ENCODE results near the gene TCHHL1. TPM values are rescaled to one million over a fixed set of nuclear protein-coding genes. Genes with fewer than 3 reads are reported as not detected.
A peak's percentile ranks its signal among the peaks of the same experiment; 100 is the strongest.

TCHHL1 gene
- total RNA-seq, 2 donors from 2014 or later, result not detected

DNA sequence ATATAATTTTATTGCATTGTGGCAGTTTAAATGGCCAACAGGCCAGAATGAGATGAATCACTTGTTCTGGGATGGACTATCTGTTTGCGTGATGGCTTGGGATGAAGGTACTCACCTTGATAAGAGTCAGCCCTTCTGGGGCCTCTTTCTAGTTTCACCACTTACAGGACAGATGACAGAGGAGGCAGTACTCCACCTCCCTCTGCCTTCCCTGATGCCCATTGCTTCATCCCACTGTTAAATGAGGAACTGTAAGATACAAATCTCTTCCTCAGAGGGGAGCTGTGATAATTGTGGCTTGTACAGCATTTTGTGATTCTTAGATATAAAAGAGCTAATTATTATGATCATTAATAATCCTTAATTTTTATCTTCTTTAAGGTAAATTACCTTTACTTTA, 30.1 kb upstream of the TCHHL1 start:
- H3K27ac ChIP-seq, result no peak overlapping the region
- H3K9me3 ChIP-seq, result no peaks in the 10 kb centered on the region
- no peaks in the 10 kb centered on the region for H3K36me3 ChIP-seq
- no peak for DNase-seq (ENCODE audit: low spot score)
- H3K4me3 ChIP-seq, result no peak overlapping the region
- TF ChIP-seq, protein P1, sequence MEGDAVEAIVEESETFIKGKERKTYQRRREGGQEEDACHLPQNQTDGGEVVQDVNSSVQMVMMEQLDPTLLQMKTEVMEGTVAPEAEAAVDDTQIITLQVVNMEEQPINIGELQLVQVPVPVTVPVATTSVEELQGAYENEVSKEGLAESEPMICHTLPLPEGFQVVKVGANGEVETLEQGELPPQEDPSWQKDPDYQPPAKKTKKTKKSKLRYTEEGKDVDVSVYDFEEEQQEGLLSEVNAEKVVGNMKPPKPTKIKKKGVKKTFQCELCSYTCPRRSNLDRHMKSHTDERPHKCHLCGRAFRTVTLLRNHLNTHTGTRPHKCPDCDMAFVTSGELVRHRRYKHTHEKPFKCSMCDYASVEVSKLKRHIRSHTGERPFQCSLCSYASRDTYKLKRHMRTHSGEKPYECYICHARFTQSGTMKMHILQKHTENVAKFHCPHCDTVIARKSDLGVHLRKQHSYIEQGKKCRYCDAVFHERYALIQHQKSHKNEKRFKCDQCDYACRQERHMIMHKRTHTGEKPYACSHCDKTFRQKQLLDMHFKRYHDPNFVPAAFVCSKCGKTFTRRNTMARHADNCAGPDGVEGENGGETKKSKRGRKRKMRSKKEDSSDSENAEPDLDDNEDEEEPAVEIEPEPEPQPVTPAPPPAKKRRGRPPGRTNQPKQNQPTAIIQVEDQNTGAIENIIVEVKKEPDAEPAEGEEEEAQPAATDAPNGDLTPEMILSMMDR (IDR thresholded peaks at IDR 0.05), result no peak
- peaks cover 6 to 8% of the 10 kb centered on the region in 2 donors for H3K27me3 ChIP-seq
- H3K4me1 ChIP-seq, result no peaks in the 10 kb centered on the region

DNA sequence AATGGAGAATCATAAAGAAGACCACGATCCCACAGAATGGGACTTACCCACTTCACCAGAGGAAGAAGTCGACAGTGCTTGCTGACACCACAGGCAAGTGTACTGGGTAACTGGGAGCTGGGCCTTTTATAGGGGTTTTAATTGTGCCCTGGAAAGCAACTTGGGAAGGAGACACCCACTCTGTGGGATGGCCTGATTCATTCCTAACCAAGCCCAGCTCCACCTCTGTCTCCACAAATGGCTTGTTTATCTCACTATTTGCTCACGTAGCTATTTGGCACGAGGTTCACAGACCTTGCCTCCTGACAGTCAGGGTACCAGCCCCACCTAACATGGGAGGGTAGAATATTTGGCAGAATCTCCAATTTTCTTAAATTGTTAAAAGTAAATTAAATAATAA, 26.5 kb upstream of the TCHHL1 start, which contains the start of gene TCHH:
TSS of gene TCHH (minus strand) at position 101 of the 400 bp plus-strand sequence. CDS start 1,364 bp downstream, outside the sequence.
- DNase-seq (ENCODE audit: low spot score), result no peak
- H3K27ac ChIP-seq, result no peak within 1 kb of the TSS
- H3K4me1 ChIP-seq, result peaks cover 0 to 25% of the 10 kb centered on the region in 2 donors
- no peak within 1 kb of the TSS for H3K4me3 ChIP-seq
- no peaks in the 10 kb centered on the region for H3K9me3 ChIP-seq
- TF ChIP-seq, protein P1 (IDR thresholded peaks at IDR 0.05), result no peak
- no peaks in the 10 kb centered on the region for H3K36me3 ChIP-seq
- H3K27me3 ChIP-seq, result peaks cover 13 to 22% of the 10 kb centered on the region in 2 donors

DNA sequence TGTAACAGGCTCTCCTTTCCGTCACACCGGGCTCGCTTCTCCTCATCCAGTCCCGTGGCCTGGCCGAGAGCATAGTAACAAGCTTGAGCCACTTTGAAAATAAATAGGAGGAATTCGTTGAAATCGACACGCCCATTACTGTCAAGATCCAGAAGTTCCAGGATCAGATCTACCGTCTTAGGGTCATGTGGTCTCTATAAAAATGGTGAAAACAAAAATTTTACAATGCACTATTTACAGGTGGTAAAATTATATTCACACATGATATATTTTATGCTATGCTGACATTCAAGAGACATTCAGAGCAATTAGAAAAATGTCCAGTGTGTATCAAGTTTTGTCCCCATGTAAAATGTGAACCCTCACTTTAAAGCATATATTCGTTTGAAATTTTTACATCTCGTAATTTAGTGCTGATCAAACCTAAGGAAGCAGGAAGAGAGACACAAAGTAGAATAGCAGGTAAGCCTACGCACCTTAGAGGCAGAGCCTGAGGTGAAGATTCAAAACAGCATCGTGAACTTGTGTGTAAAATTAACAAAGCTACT, 24.1 kb upstream of the TCHHL1 start:
- TF ChIP-seq, protein P1 (IDR thresholded peaks at IDR 0.05), result no peak
- DNase-seq (ENCODE audit: low spot score), result no peak
- H3K4me3 ChIP-seq, result peak overlapping the region in 1 of 2 donors; percentile 50
- peaks cover 0 to 13% of the 10 kb centered on the region in 2 donors for H3K9me3 ChIP-seq
- peaks cover 0 to 49% of the 10 kb centered on the region in 2 donors for H3K4me1 ChIP-seq
- no peaks in the 10 kb centered on the region for H3K36me3 ChIP-seq
- peaks cover 29 to 32% of the 10 kb centered on the region in 2 donors for H3K27me3 ChIP-seq
- H3K27ac ChIP-seq, result no peak overlapping the region

DNA sequence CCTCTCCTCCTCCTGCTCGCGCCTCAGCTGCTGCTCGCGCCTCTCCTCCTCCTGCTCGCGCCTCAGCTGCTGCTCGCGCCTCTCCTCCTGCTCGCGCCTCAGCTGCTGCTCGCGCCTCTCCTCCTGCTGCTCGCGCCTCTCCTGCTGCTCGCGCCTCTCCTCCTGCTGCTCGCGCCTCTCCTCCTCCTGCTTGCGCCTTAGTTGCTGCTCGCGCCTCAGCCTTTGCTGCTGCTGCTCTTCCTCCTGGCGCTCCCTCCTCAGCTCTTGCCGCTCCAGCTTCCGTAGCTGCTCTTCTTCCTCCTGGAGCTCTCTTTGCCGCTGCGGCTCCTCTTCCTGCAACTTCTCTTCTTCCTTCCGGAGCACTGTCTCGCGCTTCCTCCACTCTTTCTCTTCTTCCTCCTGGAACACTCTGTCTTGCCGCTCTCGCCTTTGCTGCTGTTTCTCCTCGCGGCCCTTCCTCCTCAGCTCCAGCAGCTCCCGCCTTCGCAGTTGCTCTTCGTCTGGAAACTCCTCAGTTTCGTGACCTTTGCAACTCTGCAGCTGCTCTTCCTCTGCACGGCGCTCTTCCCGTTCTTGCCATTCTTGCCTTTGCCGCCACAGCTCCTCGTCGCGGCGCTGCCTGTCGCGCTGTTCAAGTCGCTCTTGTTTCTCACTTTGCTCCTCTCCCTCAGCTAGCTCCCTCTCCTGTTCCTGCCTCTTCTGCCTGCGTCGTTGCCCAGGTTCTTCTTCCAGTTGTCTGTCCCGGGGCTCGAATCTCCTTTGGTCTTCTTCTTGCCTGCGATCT, 23.4 kb upstream of the TCHHL1 start:
- Histone ChIP-seq H3K9me3 (peaks cover 0 to 20% of the 10 kb centered on the region in 2 donors), H3K27ac (no peak overlapping the region), H3K4me3 (peak overlapping the region; percentile 5 to 50), H3K27me3 (peaks cover 36 to 38% of the 10 kb centered on the region in 2 donors), H3K4me1 (peaks cover 0 to 53% of the 10 kb centered on the region in 2 donors), H3K36me3 (no peaks in the 10 kb centered on the region)
- DNase-seq (ENCODE audit: low spot score), result no peak
- TF ChIP-seq, protein P1 (IDR thresholded peaks at IDR 0.05), result no peak

DNA sequence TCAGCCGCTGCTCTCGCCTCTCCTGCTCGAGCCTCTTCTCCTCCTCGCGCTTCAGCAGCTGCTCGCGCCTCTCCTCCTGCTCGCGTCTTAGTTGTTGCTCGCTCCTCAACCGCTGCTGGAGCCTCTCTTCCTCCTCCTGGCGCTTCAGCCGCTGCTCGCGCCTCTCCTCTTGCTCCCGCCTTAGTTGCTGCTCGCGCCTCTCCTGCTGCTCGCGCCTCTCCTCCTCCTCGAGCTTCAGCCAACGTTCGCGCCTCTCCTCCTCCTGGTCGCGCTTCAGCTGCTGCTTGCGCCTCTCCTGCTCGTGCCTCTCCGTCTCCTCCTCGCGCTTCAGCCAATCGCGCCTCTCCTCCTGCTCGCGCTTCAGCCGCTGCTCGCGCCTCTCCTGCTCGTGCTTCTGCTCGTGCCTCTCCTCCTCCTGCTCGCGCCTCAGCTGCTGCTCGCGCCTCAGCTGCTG, 22.7 kb upstream of the TCHHL1 start:
- no peak overlapping the region for H3K27ac ChIP-seq
- H3K4me1 ChIP-seq, result peaks cover 0 to 54% of the 10 kb centered on the region in 2 donors
- peak overlapping the region; percentile 2 to 50 for H3K4me3 ChIP-seq
- no peaks in the 10 kb centered on the region for H3K36me3 ChIP-seq
- H3K9me3 ChIP-seq, result peaks cover 0 to 25% of the 10 kb centered on the region in 2 donors
- peaks cover 41 to 42% of the 10 kb centered on the region in 2 donors for H3K27me3 ChIP-seq
- TF ChIP-seq, protein P1 (IDR thresholded peaks at IDR 0.05), result no peak
- DNase-seq (ENCODE audit: low spot score), result no peak
